Measurements from ENCODE around the gene LUZP2. TPM values are rescaled to one million over a fixed set of nuclear protein-coding genes. Genes with fewer than 3 reads are reported as not detected.
A peak's percentile ranks its signal among the peaks of the same experiment; 100 is the strongest.

Gene LUZP2
- not detected in 2 replicates for total RNA-seq (2014; rRNA removed; shearing (Covaris generic))
- not detected in 2 replicates for total RNA-seq (2022)
- Bru-seq, nascent RNA, result percentile 1 among the genes with signal in this experiment
- BruChase-seq, experiment 1, labeled RNA remaining after a 6-hour chase, result percentile 0 among the genes with signal in this experiment
- BruChase-seq, experiment 2, labeled RNA remaining after a 2-hour chase, result percentile 0 among the genes with signal in this experiment
- long read RNA-seq, result 0 reads

- POLR2A ChIA-PET, result interaction anchor here (0.6 kb wide), 1 partner anchor 11 kb away, joined by 3 read pairs; no protein-coding TSS in a partner anchor
Observed at GRCh38 chr11:24496736-24497725, at the start of gene LUZP2. Gene LUZP2, plus strand, starts transcription at chr11:24497053.

GRCh38 chr11:24453129-24453718, 43.6 kb upstream of the LUZP2 start:
- no peak for TF ChIP-seq CTCF (conservative IDR thresholded peaks at IDR 0.05; ENCODE audit: low read length)
- no peak for TF ChIP-seq EZH2phosphoT487 (IDR thresholded peaks at IDR 0.05; ENCODE audit: borderline replicate concordance, low read depth, low read length)
- H2AFZ ChIP-seq (ENCODE audit: low read length), result no peak overlapping the region
- H3K9me2 ChIP-seq (ENCODE audit: insufficient read depth, low read length), result no peaks in the 10 kb centered on the region
- H3K4me1 ChIP-seq (ENCODE audit: insufficient read depth, low read length, poor library complexity, severe bottlenecking), result no peaks in the 10 kb centered on the region
- ChIA-PET POLR2A (no interaction called here), CTCF (ENCODE audit: unreplicated experiment) (no interaction called here)
- no peaks in the 10 kb centered on the region for H4K20me1 ChIP-seq (ENCODE audit: insufficient read depth, low read length)
- intact Hi-C loops (cut with micrococcal nuclease; ENCODE audit: unreplicated experiment), result no loop called here
- no peak overlapping the region for H3K4me3 ChIP-seq (ENCODE audit: low read depth, low read length, poor library complexity, severe bottlenecking)
- no TSS peak for BruUV-seq (replicated peaks)
- H3K4me2 ChIP-seq (ENCODE audit: low read length), result no peak overlapping the region
- DNase-seq (ENCODE audit: low spot score), result no peak
- H3K36me3 ChIP-seq (ENCODE audit: insufficient read depth, low read length), result no peaks in the 10 kb centered on the region
- H3K79me2 ChIP-seq (ENCODE audit: insufficient read depth, low read depth, low read length), result no peaks in the 10 kb centered on the region
- no peak overlapping the region for H3K27ac ChIP-seq (ENCODE audit: low read depth, low read length, poor library complexity, severe bottlenecking)
- no peaks in the 10 kb centered on the region for H3K9me3 ChIP-seq (ENCODE audit: low read length)

More at GRCh38 chr11:24496736-24497725, at the start of gene LUZP2:
- BruUV-seq (replicated peaks), result no TSS peak
- no peak within 1 kb of the TSS for H3K4me2 ChIP-seq (ENCODE audit: low read length)
- intact Hi-C loops (cut with micrococcal nuclease; ENCODE audit: unreplicated experiment), result no loop called here
- H3K9me2 ChIP-seq (ENCODE audit: insufficient read depth, low read length), result no peaks in the 10 kb centered on the region
- no peaks in the 10 kb centered on the region for H3K79me2 ChIP-seq (ENCODE audit: insufficient read depth, low read depth, low read length)
- no peak for DNase-seq (ENCODE audit: low spot score)
- H2AFZ ChIP-seq (ENCODE audit: low read length), result no peak within 1 kb of the TSS
- TF ChIP-seq CTCF (conservative IDR thresholded peaks at IDR 0.05; ENCODE audit: low read length) (no peak), EZH2phosphoT487 (IDR thresholded peaks at IDR 0.05; ENCODE audit: borderline replicate concordance, low read depth, low read length) (no peak)
- no peaks in the 10 kb centered on the region for H3K9me3 ChIP-seq (ENCODE audit: low read length)
- no peaks in the 10 kb centered on the region for H3K36me3 ChIP-seq (ENCODE audit: insufficient read depth, low read length)
- no peak within 1 kb of the TSS for H3K4me3 ChIP-seq (ENCODE audit: low read depth, low read length, poor library complexity, severe bottlenecking)
- H3K4me1 ChIP-seq (ENCODE audit: insufficient read depth, low read length, poor library complexity, severe bottlenecking), result no peaks in the 10 kb centered on the region
- H4K20me1 ChIP-seq (ENCODE audit: insufficient read depth, low read length), result no peaks in the 10 kb centered on the region
- H3K27ac ChIP-seq (ENCODE audit: low read depth, low read length, poor library complexity, severe bottlenecking), result no peak within 1 kb of the TSS
- CTCF ChIA-PET (ENCODE audit: unreplicated experiment), result no interaction called here
